ENCODE data around the gene MINPP1. TPM values are rescaled to one million over a fixed set of nuclear protein-coding genes. Genes with fewer than 3 reads are reported as not detected.

The MINPP1 gene
- total RNA-seq, 1 experiment from 2014 or later: 37.0 TPM

GRCh38 chr10:87546971-87547413 lies 42.3 kb downstream of the MINPP1 start:
- H3K36me3 ChIP-seq (ENCODE audit: control insufficient read depth, insufficient read depth, low read length): no peaks in the 10 kb centered on the region
- in situ Hi-C loops (cut with HindIII; ENCODE audit: low pct_unique_long_range_greater_than_20kb, low sequenced_read_pairs): no loop called here
- DNase-seq (ENCODE audit: low read depth, low spot score): peak; percentile 42
- CTCF ChIA-PET: no interaction called here
- TF ChIP-seq TCF7L2 (IDR thresholded peaks at IDR 0.05; ENCODE audit: low read depth, low read length) (no peak), REST (IDR thresholded peaks at IDR 0.05; ENCODE audit: insufficient read depth in 1 of 2, low read depth in 2 of 2, low read length in 1 of 2) (no peak), POLR2AphosphoS5 (IDR thresholded peaks at IDR 0.05; ENCODE audit: low read depth, low read length) (no peak), SIN3A (IDR thresholded peaks at IDR 0.05; ENCODE audit: borderline replicate concordance, insufficient read depth, low read depth, low read length) (no peak), CTCF (IDR thresholded peaks at IDR 0.05) (no peak)
- no TSS peak for BruUV-seq (replicated peaks)
- no peaks in the 10 kb centered on the region for H3K27me3 ChIP-seq (ENCODE audit: control insufficient read depth, insufficient read depth, low read length)
- H3K27ac ChIP-seq (ENCODE audit: low read length): no peak overlapping the region
- no peak overlapping the region for H3K4me3 ChIP-seq (ENCODE audit: low read depth in 2 of 2, low read length in 2 of 2)
- H3K9me3 ChIP-seq (ENCODE audit: control insufficient read depth, insufficient read depth, low read depth, low read length): no peaks in the 10 kb centered on the region
- ATAC-seq: no peak
- POLR2A ChIA-PET: no interaction called here
- intact Hi-C loops (cut with micrococcal nuclease; ENCODE audit: unreplicated experiment): no loop called here
- H3K4me1 ChIP-seq (ENCODE audit: control insufficient read depth, insufficient read depth, low read length): no peaks in the 10 kb centered on the region

- H3K4me3 ChIP-seq (ENCODE audit: low read depth in 2 of 2, low read length in 2 of 2): no peak overlapping the region
- in situ Hi-C loops (cut with HindIII; ENCODE audit: low pct_unique_long_range_greater_than_20kb, low sequenced_read_pairs) (no loop called here), intact Hi-C loops (cut with micrococcal nuclease; ENCODE audit: unreplicated experiment) (no loop called here)
- no peaks in the 10 kb centered on the region for H3K9me3 ChIP-seq (ENCODE audit: control insufficient read depth, insufficient read depth, low read depth, low read length)
- no peak overlapping the region for H3K27ac ChIP-seq (ENCODE audit: low read length)
- BruUV-seq (replicated peaks): no TSS peak
- H3K36me3 ChIP-seq (ENCODE audit: control insufficient read depth, insufficient read depth, low read length): 0 out of 2 replicates have a peak, but pooled peaks cover 7% of the 10 kb centered on the region
- TF ChIP-seq CTCF (IDR thresholded peaks at IDR 0.05) (no peak), REST (IDR thresholded peaks at IDR 0.05; ENCODE audit: insufficient read depth in 1 of 2, low read depth in 2 of 2, low read length in 1 of 2) (no peak), SIN3A (IDR thresholded peaks at IDR 0.05; ENCODE audit: borderline replicate concordance, insufficient read depth, low read depth, low read length) (no peak), TCF7L2 (IDR thresholded peaks at IDR 0.05; ENCODE audit: low read depth, low read length) (no peak), POLR2AphosphoS5 (IDR thresholded peaks at IDR 0.05; ENCODE audit: low read depth, low read length) (no peak)
- H3K4me1 ChIP-seq (ENCODE audit: control insufficient read depth, insufficient read depth, low read length): no peaks in the 10 kb centered on the region
- peak; percentile 51 for ATAC-seq
- CTCF ChIA-PET: no interaction called here
- POLR2A ChIA-PET: interaction anchor here (0.6 kb wide), 1 partner anchor 24 kb away, joined by 3 read pairs; no protein-coding TSS in a partner anchor
- no peaks in the 10 kb centered on the region for H3K27me3 ChIP-seq (ENCODE audit: control insufficient read depth, insufficient read depth, low read length)
- peak; percentile 36 for DNase-seq (ENCODE audit: low read depth, low spot score)
These were observed 43.1 kb downstream of the MINPP1 start for GRCh38 chr10:87547734-87548311.
